22Rv1 (cell line): ENCODE results near the gene TMEM43.

Source experiments
- H3K27ac ChIP-seq: fragments of 450-650 bp; 2 replicates; pipeline ENCODE4 v1.5.1; 2017
- CTCF ChIP-seq: fragments of 450-650 bp; IDR thresholded peaks from 2 replicates; pipeline ENCODE4 v1.5.1; 2017; ENCODE audit warnings: mild to moderate bottlenecking
- ZFX ChIP-seq: fragments of 450-650 bp; IDR thresholded peaks from 2 replicates; pipeline ENCODE4 v1.6.1; 2017; ENCODE audit warnings: antibody characterized with exemption, borderline replicate concordance

The TMEM43 gene

GRCh38 chr3:14141602-14142341 lies 16.9 kb downstream of the TMEM43 start:
- no peak overlapping the region for H3K27ac ChIP-seq
- TF ChIP-seq CTCF, result no peak
- TF ChIP-seq ZFX, result no peak

- TF ChIP-seq ZFX (no peak), CTCF (no peak)
- H3K27ac ChIP-seq, result peak overlapping the region; percentile 51; the same call in 1 of the 2 replicates
Measured at GRCh38 chr3:14142567-14143270, 17.9 kb downstream of the TMEM43 start.

GRCh38 chr3:14143271-14144225 lies 18.7 kb downstream of the TMEM43 start:
- H3K27ac ChIP-seq, result peak overlapping the region; percentile 51
- TF ChIP-seq CTCF (no peak), ZFX (no peak)

GRCh38 chr3:14144423-14145075 lies 19.7 kb downstream of the TMEM43 start:
- TF ChIP-seq ZFX, result no peak
- no peak for TF ChIP-seq CTCF
- H3K27ac ChIP-seq, result peak overlapping the region; percentile 51

GRCh38 chr3:14145236-14145635 lies 20.4 kb downstream of the TMEM43 start:
- TF ChIP-seq CTCF, result no peak
- TF ChIP-seq ZFX, result no peak
- H3K27ac ChIP-seq, result peak overlapping the region; percentile 51

- TF ChIP-seq CTCF, result no peak
- peak overlapping the region; percentile 51; the same call in 1 of the 2 replicates for H3K27ac ChIP-seq
Measured at GRCh38 chr3:14145670-14146380, 21.0 kb downstream of the TMEM43 start.
